Lower leg skin (tissue), 3 donors: ENCODE results near the gene ETDC.

Source experiments
- POLR2A ChIP-seq, 2 donors: fragments of 450-650 bp; IDR thresholded peaks; one replicate each; pipeline ENCODE4 v1.6.1; 2016 to 2017; ENCODE audit warnings: antibody characterized with exemption in 2 of 2, mild to moderate bottlenecking in 1 of 2, moderate library complexity in 1 of 2
- TF ChIP-seq, protein P1 (sequence below), 3 donors: fragments of 450-650 bp; IDR thresholded peaks; one replicate each; pipeline ENCODE4 v1.5.1; 2016; ENCODE audit warnings: antibody characterized with exemption in 3 of 3, mild to moderate bottlenecking in 3 of 3, moderate library complexity in 2 of 3

DNA sequence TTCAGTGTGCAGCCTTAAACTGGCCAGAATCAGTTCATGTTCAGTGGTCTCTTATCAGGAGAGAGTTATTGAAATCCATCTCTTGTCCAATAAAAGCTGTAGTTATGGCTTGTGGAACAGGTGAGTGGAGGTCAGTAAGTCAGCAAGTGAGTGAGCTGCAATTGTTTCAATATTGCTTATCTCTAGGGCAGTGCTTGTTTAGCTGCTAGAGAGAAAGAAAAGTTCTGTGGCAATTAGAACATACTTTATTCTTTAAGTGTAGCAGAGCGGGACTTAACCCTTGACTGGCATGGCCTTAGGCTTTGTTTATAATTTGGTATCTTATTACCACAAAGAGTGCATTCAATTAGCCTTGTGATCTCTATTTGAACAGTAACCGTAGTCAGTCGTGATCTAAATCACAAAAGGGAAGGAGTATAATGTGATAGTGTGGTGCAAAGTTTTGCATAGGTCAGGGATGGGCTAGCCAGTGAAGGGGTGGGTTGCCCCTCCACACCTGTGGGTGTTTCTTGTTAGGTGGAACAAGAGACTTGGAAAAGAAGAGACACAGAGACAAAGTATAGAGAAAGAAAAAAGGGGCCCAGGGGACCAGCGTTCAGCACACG lies 6.9 kb upstream of the ETDC start:
- TF ChIP-seq, protein P1, sequence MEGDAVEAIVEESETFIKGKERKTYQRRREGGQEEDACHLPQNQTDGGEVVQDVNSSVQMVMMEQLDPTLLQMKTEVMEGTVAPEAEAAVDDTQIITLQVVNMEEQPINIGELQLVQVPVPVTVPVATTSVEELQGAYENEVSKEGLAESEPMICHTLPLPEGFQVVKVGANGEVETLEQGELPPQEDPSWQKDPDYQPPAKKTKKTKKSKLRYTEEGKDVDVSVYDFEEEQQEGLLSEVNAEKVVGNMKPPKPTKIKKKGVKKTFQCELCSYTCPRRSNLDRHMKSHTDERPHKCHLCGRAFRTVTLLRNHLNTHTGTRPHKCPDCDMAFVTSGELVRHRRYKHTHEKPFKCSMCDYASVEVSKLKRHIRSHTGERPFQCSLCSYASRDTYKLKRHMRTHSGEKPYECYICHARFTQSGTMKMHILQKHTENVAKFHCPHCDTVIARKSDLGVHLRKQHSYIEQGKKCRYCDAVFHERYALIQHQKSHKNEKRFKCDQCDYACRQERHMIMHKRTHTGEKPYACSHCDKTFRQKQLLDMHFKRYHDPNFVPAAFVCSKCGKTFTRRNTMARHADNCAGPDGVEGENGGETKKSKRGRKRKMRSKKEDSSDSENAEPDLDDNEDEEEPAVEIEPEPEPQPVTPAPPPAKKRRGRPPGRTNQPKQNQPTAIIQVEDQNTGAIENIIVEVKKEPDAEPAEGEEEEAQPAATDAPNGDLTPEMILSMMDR (IDR thresholded peaks at IDR 0.05), result no peak
- TF ChIP-seq POLR2A (IDR thresholded peaks at IDR 0.05), result no peak
